GM10847 (cell line): ENCODE data around the gene ITLN1.

Source experiments
- POLR2A ChIP-seq: IDR thresholded peaks from 2 replicates; pipeline ENCODE4 v1.6.1; 2011; ENCODE audit not compliant: insufficient read length; ENCODE audit errors: extremely low read depth

ITLN1 gene

DNA sequence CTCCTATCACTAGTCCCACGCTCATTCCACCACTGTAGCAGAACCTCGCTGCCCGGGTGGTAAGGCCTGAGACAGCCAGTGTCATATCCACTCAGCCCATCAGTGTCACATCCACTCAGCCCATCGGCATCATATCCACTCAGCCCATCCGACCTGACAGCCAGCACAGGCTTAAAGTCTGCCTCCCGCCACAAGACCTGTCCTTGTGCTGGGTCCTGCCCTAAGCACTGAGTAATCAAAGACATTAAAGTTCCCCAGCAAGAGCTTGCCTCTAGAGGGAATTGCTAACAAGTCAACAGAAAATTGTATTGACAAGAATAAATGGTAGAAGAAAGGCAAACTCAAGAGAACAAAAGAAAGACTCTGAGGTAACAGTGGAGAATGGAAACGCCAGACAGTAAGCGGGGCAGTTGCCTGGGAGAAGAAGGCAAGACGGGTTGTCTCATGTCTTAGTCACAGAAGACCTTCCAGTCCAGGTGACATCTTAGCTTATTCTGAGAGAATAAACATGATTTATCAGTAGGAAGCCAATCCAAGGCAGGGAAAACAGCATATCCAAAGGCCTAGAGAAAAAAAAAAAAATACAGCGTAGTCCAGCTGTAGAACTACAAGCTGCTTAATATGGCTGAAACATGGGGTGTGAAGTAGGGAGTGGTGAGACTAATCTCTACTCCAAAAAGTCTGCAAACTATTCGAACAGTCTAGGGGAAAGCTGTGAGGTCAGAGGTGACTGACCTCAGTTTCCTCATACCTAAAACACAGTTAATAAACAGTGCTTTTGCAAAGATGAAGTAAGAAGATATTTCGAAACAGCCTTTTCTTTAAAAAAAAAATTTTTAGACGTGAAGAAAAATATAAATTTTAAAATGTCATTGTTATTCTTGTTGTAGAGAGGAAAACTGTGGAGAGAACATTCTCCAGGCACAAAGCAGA is 1.1 kb downstream of the ITLN1 start:
- no peak for TF ChIP-seq POLR2A

DNA sequence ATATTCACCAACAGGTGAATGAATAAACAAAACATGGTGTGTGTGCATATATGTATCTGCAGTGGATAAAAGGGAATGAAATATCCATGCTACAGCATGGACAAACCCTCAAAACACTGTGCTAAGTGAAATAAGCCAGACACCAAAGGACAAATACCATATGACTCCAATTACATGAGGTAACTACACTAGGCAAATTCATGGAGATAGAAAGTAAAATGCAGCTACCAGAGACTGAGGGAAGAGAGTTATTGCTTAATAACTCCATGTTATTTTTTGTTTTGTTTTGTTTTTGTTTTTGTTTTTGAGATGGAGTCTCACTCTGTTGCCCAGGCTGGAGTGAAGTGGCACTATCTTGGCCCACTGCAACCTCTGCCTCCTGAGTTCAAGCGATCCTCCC is 2.4 kb downstream of the ITLN1 start:
- TF ChIP-seq POLR2A: no peak

DNA sequence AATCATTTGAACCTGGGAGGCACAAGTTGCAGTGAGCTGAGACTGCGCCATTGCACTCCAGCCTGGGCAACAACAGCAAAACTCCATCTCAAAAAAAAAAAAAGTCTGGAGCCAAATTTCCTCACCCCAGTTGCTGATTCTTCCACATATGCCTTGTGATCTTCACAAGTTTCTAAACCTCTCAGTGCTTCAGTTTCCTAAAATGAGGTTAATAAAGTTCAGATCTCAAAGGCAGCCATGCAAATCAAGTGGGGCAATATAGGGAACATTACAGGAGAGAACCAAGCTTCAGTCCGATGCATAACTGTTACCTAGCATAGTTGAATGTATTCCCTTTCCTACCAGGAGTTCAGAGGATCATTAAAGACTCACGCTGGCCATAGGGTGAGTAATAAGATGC is 4.8 kb downstream of the ITLN1 start:
- TF ChIP-seq POLR2A: no peak

DNA sequence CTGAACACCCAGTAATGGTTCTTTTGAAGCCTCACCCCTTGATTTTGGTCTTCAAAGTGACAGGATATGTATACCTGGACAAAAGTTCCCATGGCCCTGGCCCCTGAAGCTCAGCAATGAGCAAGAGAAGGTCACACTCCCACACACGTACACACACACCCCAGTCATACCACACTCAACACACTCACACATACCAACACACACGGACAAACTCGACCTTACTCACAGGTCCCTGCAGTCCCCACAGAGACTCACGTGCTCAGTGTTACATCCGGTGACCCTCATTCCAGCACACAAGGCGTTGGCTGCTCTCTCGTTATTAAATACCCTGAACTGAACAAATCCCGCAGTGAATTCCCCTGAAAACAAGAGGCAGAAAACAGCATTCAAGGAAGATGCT is 5.9 kb downstream of the ITLN1 start:
- no peak for TF ChIP-seq POLR2A

DNA sequence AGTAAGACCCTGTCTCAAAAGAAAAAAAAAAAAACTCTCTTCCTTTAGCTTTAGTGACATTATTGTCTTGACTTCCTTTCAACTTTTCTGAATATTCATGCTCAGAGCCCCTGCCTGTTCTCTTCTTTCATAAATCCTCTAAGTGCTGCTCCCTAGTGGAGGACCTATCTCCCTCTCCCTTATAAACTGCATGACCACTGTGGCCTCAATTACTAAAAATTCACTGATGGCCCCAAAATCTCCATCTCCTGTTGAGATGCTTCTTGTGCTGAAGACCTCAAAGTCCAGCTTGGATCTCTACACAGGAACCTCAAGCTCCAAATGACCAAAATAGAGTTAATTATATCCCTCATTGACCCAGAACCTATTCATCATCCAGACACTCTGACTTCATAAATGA is 7.8 kb downstream of the ITLN1 start:
- TF ChIP-seq POLR2A: no peak

DNA sequence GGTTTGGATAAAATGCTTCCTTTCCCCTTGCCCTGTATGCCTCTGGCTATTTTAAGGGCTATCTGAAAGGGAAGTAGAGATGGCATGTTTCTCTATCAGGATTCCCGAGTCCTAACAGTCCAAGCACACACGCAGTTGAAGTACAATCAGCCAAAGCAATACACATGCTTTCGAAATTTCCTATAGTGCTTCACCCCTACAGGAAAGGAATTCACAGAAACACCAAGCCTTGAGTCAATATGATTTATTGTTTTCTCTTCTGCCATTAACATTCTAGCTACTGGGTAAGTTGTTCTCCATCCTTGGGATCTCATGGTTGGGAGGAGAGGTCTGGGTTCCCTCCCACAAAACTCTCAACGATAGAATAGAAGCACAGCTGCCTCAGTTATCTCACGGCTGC is 8.7 kb downstream of the ITLN1 start:
- TF ChIP-seq POLR2A: no peak

DNA sequence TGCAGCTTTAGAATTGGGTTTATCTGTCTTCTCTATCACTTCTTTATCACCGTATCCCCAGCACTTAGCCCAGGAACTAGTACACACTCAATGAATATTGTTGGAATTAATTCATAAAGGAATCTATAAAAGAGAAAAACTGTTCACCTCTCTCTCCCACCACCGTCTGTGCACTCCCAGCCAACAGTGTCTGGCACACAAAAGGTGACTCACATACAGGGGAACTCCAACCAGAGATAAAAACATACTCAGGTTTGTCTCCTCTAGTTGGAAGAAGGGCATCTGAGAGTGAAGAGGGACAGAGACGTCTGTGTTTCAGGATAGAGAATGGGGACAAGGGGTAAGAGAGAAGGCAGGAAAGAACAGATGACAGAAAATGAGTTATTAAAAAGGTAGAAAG is 10.0 kb downstream of the ITLN1 start:
- TF ChIP-seq POLR2A: no peak

DNA sequence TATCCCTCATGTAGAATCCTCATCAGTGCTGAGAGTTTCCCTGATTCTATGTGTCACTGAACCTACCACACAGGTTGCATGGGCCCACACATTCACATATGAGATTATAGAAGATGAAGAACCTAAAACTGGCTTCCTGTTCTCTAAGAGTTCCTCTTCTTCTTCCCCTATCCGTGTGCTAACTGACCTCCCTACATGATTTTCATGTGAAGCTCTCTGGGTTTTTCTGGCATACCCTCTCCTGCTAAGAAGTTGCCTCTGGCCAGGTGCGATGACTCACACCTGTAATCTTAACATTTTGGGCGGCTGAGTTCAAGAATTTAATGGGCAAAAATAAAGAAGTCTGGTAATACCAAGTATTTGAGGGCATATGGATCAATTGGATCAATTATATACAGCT is 16.8 kb downstream of the ITLN1 start:
- no peak for TF ChIP-seq POLR2A

DNA sequence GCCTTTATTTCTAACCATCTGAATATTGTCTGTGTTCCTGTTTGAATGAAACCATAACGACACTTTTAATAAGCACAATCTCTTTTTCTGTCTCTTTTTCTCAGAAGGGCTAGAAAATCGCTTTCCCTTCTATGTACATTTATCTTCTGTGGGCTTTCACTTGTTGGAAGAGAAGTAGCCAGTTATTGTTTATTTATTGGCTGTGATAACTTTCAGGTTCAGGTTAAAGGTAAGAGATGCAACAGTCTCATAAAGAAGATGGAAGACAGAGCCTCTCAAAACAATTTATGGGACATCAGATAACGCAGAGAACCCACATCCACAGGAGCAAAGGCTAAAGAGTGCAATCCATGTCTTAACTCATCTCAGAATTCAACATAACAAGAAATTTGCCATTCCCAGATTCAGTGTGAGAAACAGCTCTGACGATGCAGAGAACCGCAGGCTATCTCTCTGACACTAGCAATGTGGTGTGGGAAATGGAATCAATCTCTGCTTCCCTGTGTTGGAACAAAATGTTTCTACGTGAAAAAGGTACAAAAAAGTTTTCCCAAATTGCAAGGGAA is 18.2 kb downstream of the ITLN1 start:
- no peak for TF ChIP-seq POLR2A

DNA sequence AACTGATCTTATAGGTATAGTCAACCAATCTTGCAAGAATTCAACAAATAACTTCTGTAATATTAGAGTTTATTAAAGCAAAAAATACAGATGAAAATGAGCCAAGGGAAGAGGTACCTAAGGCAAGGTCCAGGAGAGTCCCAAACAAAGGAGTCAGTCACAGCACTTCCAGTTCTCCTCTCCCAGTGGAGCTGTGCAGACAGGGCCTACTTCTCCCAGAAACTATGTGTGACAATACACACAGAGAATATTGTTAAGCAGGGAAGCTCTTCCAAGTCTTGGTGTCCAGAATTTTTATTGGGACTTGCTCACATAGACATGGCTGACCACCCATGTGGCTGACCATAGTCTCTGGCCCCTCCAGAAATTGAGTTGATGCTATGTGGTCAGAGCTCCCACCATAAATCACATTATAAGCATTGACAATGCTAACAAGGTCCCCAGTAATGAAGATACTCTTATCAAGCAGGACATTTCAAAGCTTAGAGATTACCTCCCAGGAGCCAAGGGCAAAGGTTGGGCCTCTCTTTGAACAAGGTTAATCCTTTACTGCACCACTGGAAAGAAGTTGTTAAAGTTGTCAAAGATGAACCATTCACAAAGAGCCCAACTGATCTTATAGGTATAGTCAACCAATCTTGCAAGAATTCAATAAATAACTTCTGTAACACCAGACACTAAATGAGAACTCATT is 18.8 kb downstream of the ITLN1 start:
- no peak for TF ChIP-seq POLR2A

DNA sequence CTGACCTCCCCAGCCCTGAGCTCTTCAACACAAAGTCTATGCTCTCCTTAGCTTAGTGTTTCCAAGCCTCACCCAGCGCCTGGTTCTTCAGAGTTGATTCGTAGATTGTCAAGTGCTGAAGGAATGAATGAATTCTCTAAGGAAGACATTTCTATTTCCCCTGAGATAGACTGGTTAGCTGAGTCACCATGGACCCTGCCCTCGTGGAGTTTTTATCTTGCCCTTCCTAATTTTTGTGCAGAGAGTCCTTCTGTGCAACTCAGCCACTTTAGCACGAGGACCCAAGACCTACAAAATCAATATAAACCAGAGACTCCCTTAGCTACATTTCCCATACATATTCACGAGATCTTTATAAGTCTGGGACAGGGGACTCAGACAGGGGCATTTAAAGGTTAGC is 19.6 kb downstream of the ITLN1 start:
- no peak for TF ChIP-seq POLR2A

DNA sequence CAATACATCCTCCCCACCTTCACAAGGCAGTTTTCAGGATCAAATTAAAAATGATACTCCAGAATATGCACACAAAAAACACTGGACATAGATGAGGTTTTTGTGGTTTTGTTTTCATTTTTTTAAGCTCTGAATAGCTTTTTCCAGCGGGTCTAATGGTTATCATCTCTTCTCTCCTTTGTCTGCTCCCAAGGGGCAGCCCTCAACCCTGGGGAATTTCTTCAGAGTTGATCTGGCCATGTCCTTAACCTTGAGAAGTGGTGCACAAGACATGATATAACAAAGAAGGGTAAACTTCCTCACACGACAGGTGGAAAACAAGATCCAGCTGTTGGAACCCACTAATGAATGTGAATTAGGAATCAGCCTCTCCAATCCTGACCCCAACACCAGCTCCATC is 20.8 kb downstream of the ITLN1 start:
- TF ChIP-seq POLR2A: no peak

DNA sequence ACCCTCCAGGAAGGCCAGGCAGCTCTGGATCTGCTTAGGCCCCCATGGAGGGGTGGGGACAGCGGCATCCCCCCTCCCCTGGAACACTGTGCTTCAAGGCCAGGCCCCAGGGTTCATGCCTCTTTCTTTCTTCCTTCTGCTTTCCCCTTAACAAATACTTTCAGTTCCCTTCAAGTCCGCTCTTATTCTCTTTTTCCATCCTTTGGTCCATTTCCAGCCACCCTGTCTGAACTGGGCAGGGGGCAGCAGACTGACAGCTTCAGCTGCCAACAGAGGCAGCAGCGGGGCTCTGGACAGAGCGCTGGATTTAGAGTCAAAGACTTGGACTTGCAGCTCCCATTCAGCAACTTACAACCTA is 21.2 kb downstream of the ITLN1 start:
- TF ChIP-seq POLR2A: no peak

DNA sequence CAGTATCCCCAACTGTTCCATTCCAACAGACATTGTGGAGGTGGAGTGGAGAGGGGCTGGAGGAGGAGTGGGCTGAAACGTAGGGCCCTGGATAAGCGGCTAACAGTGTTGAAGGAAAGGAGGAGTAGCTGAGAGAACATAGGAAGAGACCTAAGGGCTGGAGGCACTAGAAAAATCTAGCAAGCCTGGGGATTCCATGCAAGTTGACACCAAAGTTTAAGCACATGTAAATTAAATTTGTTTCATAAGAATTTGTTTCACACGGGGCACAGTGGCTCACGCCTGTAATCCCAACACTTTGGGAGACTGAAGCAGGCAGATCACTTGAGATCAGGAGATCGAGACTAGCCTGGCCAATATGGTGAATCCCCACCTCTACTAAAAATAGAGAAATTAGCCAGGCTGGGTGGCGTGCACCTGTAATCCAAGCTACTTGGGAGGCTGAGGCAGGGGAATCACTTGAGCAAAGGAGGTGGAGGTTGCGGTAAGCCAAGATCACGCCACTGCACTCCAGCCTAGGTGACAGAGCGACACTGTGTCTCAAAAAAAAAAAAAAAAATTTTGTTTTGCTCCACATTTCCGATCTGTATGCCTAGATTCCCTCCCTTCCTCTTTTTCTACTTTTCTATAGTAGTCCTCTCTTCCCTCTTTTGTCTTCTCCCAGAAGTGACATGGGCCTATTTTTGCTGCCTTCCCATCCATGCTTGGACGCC is 21.8 kb downstream of the ITLN1 start:
- TF ChIP-seq POLR2A: no peak

DNA sequence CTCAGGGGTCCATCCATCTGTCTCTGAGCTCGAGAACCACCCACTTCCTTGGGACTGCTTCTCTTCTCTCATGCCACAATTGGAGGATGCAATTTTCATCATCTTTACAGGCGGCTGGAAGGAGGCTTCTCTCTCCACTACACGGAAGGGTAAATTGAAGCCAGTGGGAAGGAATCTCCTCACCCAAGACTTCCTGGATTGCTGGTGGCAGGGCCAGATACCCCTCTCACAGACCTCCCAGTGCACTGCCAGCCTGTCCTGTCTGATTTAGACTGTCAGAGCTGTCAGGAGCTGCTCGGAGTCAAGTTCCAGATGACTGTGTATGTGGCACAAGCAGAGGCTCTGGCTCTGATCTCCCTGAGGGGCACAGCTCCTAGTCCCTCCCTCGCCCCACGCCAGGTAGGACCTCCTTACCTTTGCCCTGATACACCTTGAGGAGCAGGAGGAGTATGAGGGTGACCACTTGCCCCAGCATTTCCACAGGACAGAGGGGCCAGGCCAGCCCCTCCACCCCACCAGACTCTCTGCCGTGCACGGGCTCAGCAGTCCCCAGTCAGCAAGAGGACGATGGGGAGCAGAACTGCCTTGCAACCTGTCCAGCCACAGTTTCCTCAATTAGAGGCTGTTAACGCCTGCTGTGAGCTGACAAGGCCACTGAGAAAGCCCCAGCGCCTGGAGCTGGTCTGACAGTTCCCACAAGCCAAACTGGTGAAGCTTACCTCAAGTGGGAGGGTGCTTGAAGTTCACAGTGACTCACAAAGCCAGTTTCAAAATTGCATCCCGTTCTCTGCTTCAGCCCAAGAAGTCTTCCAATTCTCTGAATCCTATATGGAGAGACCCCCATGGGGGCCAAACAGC is 22.5 kb downstream of the ITLN1 start, which contains the start of gene CD244:
Gene CD244 (minus strand): TSS at position 685 of the 858 bp plus-strand sequence. CDS start 210 bp downstream, at position 475.
- no peak for TF ChIP-seq POLR2A
